Activated T-cell treated with anti-CD3 and anti-CD28 coated beads, Interleukin-2, amount 50 U/mL, for 72 hours (primary cell): ENCODE data around the gene LONRF2. TPM values are rescaled to one million over a fixed set of nuclear protein-coding genes. Genes with fewer than 3 reads are reported as not detected.
"Not testable (repeated sequence)": the region's sequence is repeated elsewhere in the genome, so short reads cannot be mapped to it uniquely, and the experiment has no call there.

ENCODE experiments used
- ATAC-seq, 2 donors: fragments of 150-1000 bp; cut with Tn5 transposase; replicated peaks in 1 of 2; 2 replicates each; pipeline ENCODE4 v1.10.0; 2021; ENCODE audit warnings: moderate library complexity in 2 of 2, mild to moderate bottlenecking in 1 of 2
- DNase-seq, 2 donors: peaks; one replicate each; pipeline ENCODE4 v3.0.0; 2021 to 2022; ENCODE audit warnings: mixed read lengths in 1 of 2
- H3K27ac Mint-ChIP-seq: one replicate; pipeline ENCODE4 v1.8.0; 2022; ENCODE audit warnings: mild to moderate bottlenecking, moderate library complexity, mixed read lengths
- H3K27me3 Mint-ChIP-seq: one replicate; pipeline ENCODE4 v1.8.0; 2022; ENCODE audit warnings: low read depth, mixed read lengths
- H3K36me3 Mint-ChIP-seq, 2 donors: one replicate each; pipeline ENCODE4 v1.8.0; 2022; ENCODE audit warnings: mixed read lengths in 2 of 2, mild to moderate bottlenecking in 1 of 2; ENCODE audit not compliant: insufficient read depth in 2 of 2
- H3K4me1 Mint-ChIP-seq: one replicate; pipeline ENCODE4 v1.8.0; 2022; ENCODE audit warnings: low read depth, mixed read lengths
- H3K4me3 Mint-ChIP-seq, 2 donors: one replicate each; pipeline ENCODE4 v1.8.0; 2022; ENCODE audit warnings: mild to moderate bottlenecking in 2 of 2, mixed read lengths in 2 of 2, moderate library complexity in 2 of 2
- H3K9me3 Mint-ChIP-seq, 2 donors: one replicate each; pipeline ENCODE4 v1.8.0; 2022; ENCODE audit warnings: mixed read lengths in 2 of 2
- total RNA-seq, 2 donors: library from RNA; stranded (reverse); gene quantifications; one replicate each; pipeline ENCODE4 v1.2.3, GENCODE V29; 2022

The LONRF2 gene
- under 1 TPM; 0.10 to 0.25 TPM for total RNA-seq

- Mint-ChIP-seq H3K27ac (no peak within 1 kb of the TSS), H3K36me3 (peaks cover 10 to 12% of the 10 kb centered on the region in 2 donors), H3K4me1 (no peaks in the 10 kb centered on the region), H3K4me3 (peak within 1 kb of the TSS; percentile 67 to 69), H3K9me3 (peaks cover 9 to 10% of the 10 kb centered on the region in 2 donors), H3K27me3 (peaks cover 73% of the 10 kb centered on the region)
- ATAC-seq (peak; percentile 53 to 69), DNase-seq (peak; percentile 14 to 25)
These were observed at the start of gene LONRF2 for GRCh38 chr2:100321866-100322820. LONRF2 (minus strand) TSS chr2:100322501; CDS start chr2:100322093, 408 bp downstream.

DNA sequence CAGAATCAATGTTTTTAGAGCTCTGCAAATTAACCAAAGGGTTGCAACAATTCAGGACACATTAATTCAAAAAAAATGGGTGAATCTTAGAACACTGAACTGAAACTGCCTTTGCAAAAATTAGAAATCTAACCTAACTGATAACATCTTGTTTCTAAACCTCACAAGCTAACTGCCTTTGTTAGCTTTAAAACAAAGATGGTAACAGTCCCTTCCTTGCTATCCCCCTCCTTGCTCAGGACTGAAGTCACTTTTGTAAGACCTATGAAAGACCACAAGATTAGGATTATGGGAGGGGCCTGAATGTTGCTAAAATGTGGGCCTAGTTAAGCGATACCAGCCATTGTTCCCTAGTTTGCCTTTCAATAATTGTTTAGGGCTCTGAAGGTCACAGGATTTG is 44.9 kb upstream of the LONRF2 start:
- peaks cover 19% of the 10 kb centered on the region for H3K27me3 Mint-ChIP-seq
- H3K9me3 Mint-ChIP-seq = peaks cover 9 to 10% of the 10 kb centered on the region in 2 donors
- H3K27ac Mint-ChIP-seq = no peak overlapping the region
- no peaks in the 10 kb centered on the region for H3K4me1 Mint-ChIP-seq
- H3K36me3 Mint-ChIP-seq = peaks cover 0 to 10% of the 10 kb centered on the region in 2 donors
- ATAC-seq (no peak), DNase-seq (no peak)
- no peak overlapping the region for H3K4me3 Mint-ChIP-seq

DNA sequence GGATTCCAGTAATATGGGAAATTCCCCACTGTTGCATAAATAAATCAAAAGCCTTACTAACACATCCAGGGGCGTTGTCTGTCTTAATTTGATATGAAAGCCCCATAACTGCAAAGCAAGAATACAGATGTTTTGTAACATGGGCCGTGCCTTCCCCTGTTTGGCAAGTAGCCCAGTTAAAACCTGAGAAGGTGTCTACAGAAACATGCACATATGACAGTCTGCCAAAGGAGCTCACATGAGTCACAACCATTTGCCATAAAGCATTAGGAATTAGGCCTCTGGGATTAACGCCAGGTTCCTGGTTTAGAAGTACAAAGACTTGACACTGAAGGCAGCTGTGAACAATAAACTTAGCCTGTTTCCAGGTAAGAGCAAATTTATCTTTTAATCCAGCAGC is 43.1 kb upstream of the LONRF2 start:
- Mint-ChIP-seq H3K4me1 (no peaks in the 10 kb centered on the region), H3K4me3 (no peak overlapping the region), H3K36me3 (peaks cover 0 to 5% of the 10 kb centered on the region in 2 donors), H3K27ac (no peak overlapping the region), H3K9me3 (peaks cover 5 to 8% of the 10 kb centered on the region in 2 donors), H3K27me3 (peaks cover 13% of the 10 kb centered on the region)
- DNase-seq = no peak
- ATAC-seq = no peak

DNA sequence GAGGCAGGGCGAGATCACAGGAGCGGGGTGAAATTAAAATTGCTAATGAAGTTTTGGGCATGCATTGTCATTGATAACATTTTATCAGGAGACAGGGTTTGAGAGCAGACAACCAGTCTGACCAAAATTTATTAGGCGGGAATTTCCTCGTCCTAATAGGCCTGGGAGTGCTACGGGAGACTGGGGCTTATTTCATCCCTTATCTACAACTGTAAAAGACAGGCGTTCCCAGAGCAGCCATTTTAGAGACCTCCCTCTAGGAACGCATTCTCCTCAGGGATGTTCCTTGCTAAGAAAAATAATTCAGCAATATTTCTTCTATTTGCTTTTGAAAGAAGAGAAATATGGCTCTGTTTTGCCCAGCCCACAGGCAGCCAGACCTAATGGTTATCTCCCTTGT is 40.0 kb upstream of the LONRF2 start:
- H3K27ac Mint-ChIP-seq, H3K36me3 Mint-ChIP-seq, H3K27me3 Mint-ChIP-seq, H3K9me3 Mint-ChIP-seq, DNase-seq, H3K4me1 Mint-ChIP-seq, H3K4me3 Mint-ChIP-seq, ATAC-seq: not testable (repeated sequence)

GRCh38 chr2:100359576-100359975 is 37.3 kb upstream of the LONRF2 start:
- ATAC-seq (no peak), DNase-seq (no peak)
- Mint-ChIP-seq H3K27ac (no peak overlapping the region), H3K27me3 (peaks cover 13% of the 10 kb centered on the region), H3K4me1 (no peaks in the 10 kb centered on the region), H3K9me3 (peaks cover 7% of the 10 kb centered on the region in 2 donors), H3K4me3 (no peak overlapping the region), H3K36me3 (peaks cover 0 to 3% of the 10 kb centered on the region in 2 donors)

DNA sequence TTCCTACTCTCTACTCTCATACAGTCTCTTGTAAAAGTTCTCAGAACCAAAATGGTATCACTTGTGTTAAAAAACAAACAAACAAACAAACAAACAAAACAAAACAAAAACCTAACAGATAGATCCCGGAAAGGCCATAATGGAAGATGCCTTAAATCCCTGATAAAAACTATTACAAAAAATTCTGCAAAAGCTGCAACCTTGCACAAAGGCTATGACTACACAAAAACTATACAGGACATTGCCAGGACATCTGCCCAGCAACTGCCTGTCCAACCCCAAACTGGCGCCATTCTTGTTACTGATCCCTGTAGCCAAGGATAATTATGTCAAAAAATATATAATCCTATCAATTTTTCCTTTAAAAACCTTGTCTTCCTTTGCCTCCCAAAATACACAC is 36.3 kb upstream of the LONRF2 start:
- Mint-ChIP-seq H3K27ac (no peak overlapping the region), H3K36me3 (peaks cover 0 to 3% of the 10 kb centered on the region in 2 donors), H3K27me3 (peaks cover 24% of the 10 kb centered on the region), H3K9me3 (peaks cover 7% of the 10 kb centered on the region in 2 donors), H3K4me3 (no peak overlapping the region), H3K4me1 (no peaks in the 10 kb centered on the region)
- ATAC-seq = no peak
- DNase-seq = no peak

DNA sequence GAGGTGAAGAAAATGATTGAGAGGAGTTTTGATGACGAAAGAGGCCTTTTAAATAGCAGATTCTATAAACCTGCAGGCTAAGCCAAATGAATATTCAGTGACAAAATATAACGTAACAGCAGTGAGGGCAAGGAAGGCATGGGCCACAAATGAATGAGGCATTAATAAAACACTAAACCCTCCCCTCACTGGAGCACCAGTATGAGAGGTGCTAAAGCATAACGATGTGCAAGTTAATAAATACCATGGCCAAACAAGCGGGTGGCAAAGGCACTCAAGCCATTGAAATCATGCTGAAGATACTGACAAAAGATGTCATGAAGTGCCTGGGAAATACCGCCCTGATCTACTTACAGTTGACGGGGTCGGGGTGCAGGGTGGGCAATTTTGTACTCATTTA is 30.2 kb upstream of the LONRF2 start:
- Mint-ChIP-seq H3K27ac (no peak overlapping the region), H3K4me3 (no peak overlapping the region), H3K36me3 (peaks cover 0 to 2% of the 10 kb centered on the region in 2 donors), H3K27me3 (peaks cover 45% of the 10 kb centered on the region), H3K4me1 (no peaks in the 10 kb centered on the region), H3K9me3 (peaks cover 0 to 3% of the 10 kb centered on the region in 2 donors)
- DNase-seq (no peak), ATAC-seq (no peak)

DNA sequence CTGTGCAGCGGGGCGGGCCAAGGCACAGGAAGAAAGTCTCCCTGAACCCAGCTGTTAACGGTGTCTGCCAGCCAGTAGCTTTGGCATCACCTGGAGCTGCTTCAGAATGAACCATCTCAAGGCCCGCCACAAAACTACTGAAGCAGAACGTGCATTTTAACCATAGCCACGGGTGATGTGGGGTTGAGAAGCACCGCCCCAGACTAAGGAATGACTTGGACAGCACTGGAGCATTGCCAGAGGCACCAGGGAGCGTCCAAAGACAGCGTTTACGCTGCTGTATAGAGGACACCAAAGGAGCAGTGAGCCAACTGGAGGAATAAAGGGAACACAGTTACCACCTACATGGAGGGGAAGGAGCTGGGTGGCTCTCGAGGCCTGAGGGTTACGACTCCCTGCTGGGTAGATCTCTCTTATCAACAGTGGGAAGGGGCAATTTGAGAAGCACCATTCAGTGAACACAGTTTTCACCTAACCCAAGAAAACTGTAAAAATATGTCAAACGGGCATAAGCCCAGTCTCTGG is 28.4 kb upstream of the LONRF2 start:
- no peak for DNase-seq
- no peak for ATAC-seq
- Mint-ChIP-seq H3K36me3 (no peaks in the 10 kb centered on the region), H3K27ac (no peak overlapping the region), H3K27me3 (peaks cover 52% of the 10 kb centered on the region), H3K4me3 (no peak overlapping the region), H3K9me3 (peaks cover 0 to 2% of the 10 kb centered on the region in 2 donors), H3K4me1 (no peaks in the 10 kb centered on the region)

DNA sequence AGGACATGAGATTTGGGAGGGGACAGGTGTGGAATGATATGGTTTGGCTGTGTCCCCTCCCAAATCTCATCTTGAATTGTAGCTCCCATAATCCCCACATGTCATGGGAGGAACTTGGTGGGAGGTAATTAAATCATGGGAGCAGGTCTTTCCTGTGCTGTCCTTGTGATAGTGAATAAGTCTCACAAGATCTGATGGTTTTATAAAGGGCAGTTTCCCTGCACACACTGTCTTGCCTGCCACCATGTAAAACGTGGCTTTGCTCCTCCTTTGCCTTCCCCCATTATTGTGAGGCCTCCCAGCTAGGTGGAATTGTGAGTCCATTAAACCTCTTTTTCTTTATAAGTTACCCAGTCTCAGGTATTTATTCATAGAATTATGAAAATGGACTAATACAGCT is 22.8 kb upstream of the LONRF2 start:
- DNase-seq, H3K4me1 Mint-ChIP-seq, H3K27ac Mint-ChIP-seq, H3K36me3 Mint-ChIP-seq, H3K9me3 Mint-ChIP-seq, ATAC-seq, H3K4me3 Mint-ChIP-seq: not testable (repeated sequence)
- peaks cover 54% of the 10 kb centered on the region for H3K27me3 Mint-ChIP-seq

GRCh38 chr2:100344433-100344832 is 22.1 kb upstream of the LONRF2 start:
- peaks cover 61% of the 10 kb centered on the region for H3K27me3 Mint-ChIP-seq
- H3K4me3 Mint-ChIP-seq = no peak overlapping the region
- no peaks in the 10 kb centered on the region for H3K4me1 Mint-ChIP-seq
- H3K9me3 Mint-ChIP-seq = peaks cover 2 to 4% of the 10 kb centered on the region in 2 donors
- DNase-seq = no peak
- ATAC-seq = no peak
- no peak overlapping the region for H3K27ac Mint-ChIP-seq
- H3K36me3 Mint-ChIP-seq = peaks cover 0 to 5% of the 10 kb centered on the region in 2 donors

- not testable (repeated sequence) for ATAC-seq, H3K9me3 Mint-ChIP-seq, H3K27ac Mint-ChIP-seq, H3K4me3 Mint-ChIP-seq, H3K4me1 Mint-ChIP-seq, DNase-seq, H3K36me3 Mint-ChIP-seq
- H3K27me3 Mint-ChIP-seq = peaks cover 55% of the 10 kb centered on the region
These were observed 20.2 kb upstream of the LONRF2 start for GRCh38 chr2:100342466-100342865.

DNA sequence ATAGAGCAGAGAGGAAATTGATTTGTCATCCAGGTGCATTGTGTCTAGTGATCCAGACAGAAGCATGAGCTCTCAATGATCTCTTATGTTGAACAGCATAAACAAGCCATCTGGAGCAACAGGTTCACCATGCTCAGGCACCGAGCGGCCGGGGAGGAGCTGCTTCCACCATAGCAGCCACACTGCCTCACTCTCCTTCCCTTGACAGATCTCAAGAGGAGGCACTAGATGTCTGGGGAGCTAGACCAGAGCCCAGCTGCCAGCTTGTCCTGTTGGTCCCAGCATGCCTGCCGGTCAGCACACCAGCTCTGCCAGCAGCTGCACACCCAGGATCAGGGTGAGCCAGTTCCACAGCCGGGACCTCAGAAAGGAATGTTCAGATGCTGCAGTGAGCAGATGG is 17.5 kb upstream of the LONRF2 start:
- Mint-ChIP-seq H3K27ac (no peak overlapping the region), H3K4me1 (no peaks in the 10 kb centered on the region), H3K36me3 (peaks cover 0 to 5% of the 10 kb centered on the region in 2 donors), H3K4me3 (no peak overlapping the region), H3K27me3 (peaks cover 45% of the 10 kb centered on the region), H3K9me3 (peaks cover 0 to 4% of the 10 kb centered on the region in 2 donors)
- ATAC-seq (no peak), DNase-seq (no peak)

- ATAC-seq = no peak
- Mint-ChIP-seq H3K4me1 (no peaks in the 10 kb centered on the region), H3K36me3 (no peaks in the 10 kb centered on the region), H3K27ac (no peak overlapping the region), H3K9me3 (no peaks in the 10 kb centered on the region), H3K4me3 (no peak overlapping the region), H3K27me3 (peaks cover 32% of the 10 kb centered on the region)
- no peak for DNase-seq
These were observed 12.6 kb upstream of the LONRF2 start for GRCh38 chr2:100334929-100335328.
